IMR-90 (cell line): ENCODE measurements around the gene ANXA4. TPM values are rescaled to one million over a fixed set of nuclear protein-coding genes. Genes with fewer than 3 reads are reported as not detected.

Experiments
- ATAC-seq: fragments of 200-7000 bp; cut with Tn5 transposase; 2 replicates; pipeline ENCODE4 v1.9.1; 2020; ENCODE audit warnings: low read depth, mild to moderate bottlenecking, moderate library complexity
- BruUV-seq: library from RNA; stranded (reverse); fragments of 400-500 nt; replicated peaks from 2 replicates; lab custom pipeline; 2021; lab: Mats Ljungman, UMichigan
- CTCF ChIA-PET: fragments of 300-600 bp; formaldehyde crosslinking; extraction: SDS; loops from one replicate; lab custom pipeline; 2021; ENCODE audit warnings: antibody characterized with exemption; lab: Yijun Ruan, JAX
- POLR2A ChIA-PET: fragments of 300-600 bp; sonication (Branson Sonifier 250); formaldehyde crosslinking; loops from one replicate; lab custom pipeline; 2022; ENCODE audit warnings: antibody characterized with exemption; ENCODE audit not compliant: unreplicated experiment; lab: Charles Lee
- DNase-seq: peaks from one replicate; pipeline ENCODE4 v3.0.0; 2013
- H2AFZ ChIP-seq: replicated peaks from 2 replicates; pipeline ENCODE3; 2013; ENCODE audit warnings: low read length, mild to moderate bottlenecking; ENCODE audit not compliant: poor library complexity
- H2AK5ac ChIP-seq: 2 replicates; pipeline ENCODE4 v1.6.1; 2013; ENCODE audit warnings: low read depth, low read length, inconsistent platforms
- H2AK9ac ChIP-seq: replicated peaks from 2 replicates; pipeline ENCODE3; 2013; ENCODE audit warnings: mild to moderate bottlenecking, low read depth, low read length, moderate library complexity; ENCODE audit not compliant: poor library complexity
- H2BK120ac ChIP-seq: 2 replicates; pipeline ENCODE4 v1.6.1; 2013; ENCODE audit warnings: low read depth, low read length, inconsistent platforms
- H2BK15ac ChIP-seq: 3 replicates; pipeline ENCODE4 v1.6.1; 2013; ENCODE audit warnings: low read depth, low read length, inconsistent platforms
- H2BK20ac ChIP-seq: 2 replicates; pipeline ENCODE4 v1.6.1; 2013; ENCODE audit warnings: low read depth, mild to moderate bottlenecking, inconsistent platforms, low read length, moderate library complexity
- H2BK5ac ChIP-seq: 2 replicates; pipeline ENCODE4 v1.6.1; 2013; ENCODE audit warnings: mild to moderate bottlenecking, low read depth, low read length, inconsistent platforms; ENCODE audit not compliant: poor library complexity, severe bottlenecking
- H3K14ac ChIP-seq: replicated peaks from 2 replicates; pipeline ENCODE4 v1.6.1; 2013; ENCODE audit warnings: low read depth, low read length, inconsistent platforms
- H3K18ac ChIP-seq: 2 replicates; pipeline ENCODE4 v1.6.1; 2013; ENCODE audit warnings: low read depth, low read length, control low read depth
- H3K23ac ChIP-seq: 2 replicates; pipeline ENCODE4 v1.6.1; 2013; ENCODE audit warnings: low read depth, low read length, inconsistent platforms
- H3K27ac ChIP-seq: 2 replicates; pipeline ENCODE4 v1.5.1; 2013; ENCODE audit warnings: mild to moderate bottlenecking, control low read depth, low read length; ENCODE audit not compliant: insufficient read depth
- H3K27me3 ChIP-seq: 2 replicates; pipeline ENCODE4 v1.6.1; 2013; ENCODE audit warnings: low read length; ENCODE audit not compliant: control insufficient read depth, insufficient read depth
- H3K36me3 ChIP-seq: 2 replicates; pipeline ENCODE4 v1.6.1; 2013; ENCODE audit warnings: low read length, mixed read lengths; ENCODE audit not compliant: control insufficient read depth, insufficient read depth
- H3K4ac ChIP-seq: 2 replicates; pipeline ENCODE4 v1.6.1; 2013; ENCODE audit warnings: low read depth, low read length, inconsistent platforms
- H3K4me1 ChIP-seq: 2 replicates; pipeline ENCODE4 v1.6.1; 2013; ENCODE audit warnings: low read length, mixed read lengths; ENCODE audit not compliant: control insufficient read depth, insufficient read depth
- H3K4me2 ChIP-seq: 2 replicates; pipeline ENCODE4 v1.6.1; 2013; ENCODE audit warnings: low read depth, mild to moderate bottlenecking, control low read depth, low read length, moderate library complexity
- H3K4me3 ChIP-seq: 2 replicates; pipeline ENCODE4 v1.5.1; 2013; ENCODE audit warnings: low read depth, mild to moderate bottlenecking, control low read depth, low read length, moderate library complexity; ENCODE audit not compliant: insufficient read depth
- H3K56ac ChIP-seq: 2 replicates; pipeline ENCODE4 v1.6.1; 2013; ENCODE audit warnings: low read length, inconsistent platforms; ENCODE audit not compliant: insufficient read depth; ENCODE audit errors: extremely low read depth
- H3K79me1 ChIP-seq, 2 experiments: 2 replicates each; pipeline ENCODE4 v1.6.1; 2013; ENCODE audit warnings: low read length in 2 of 2, inconsistent platforms in 1 of 2, low read depth in 1 of 2
- H3K9ac ChIP-seq: 2 replicates; pipeline ENCODE4 v1.6.1; 2013; ENCODE audit warnings: low read depth, low read length, control low read depth
- H3K9me1 ChIP-seq: 2 replicates; pipeline ENCODE4 v1.6.1; 2013; ENCODE audit warnings: low read length, inconsistent platforms; ENCODE audit not compliant: insufficient read depth
- H3K9me3 ChIP-seq: 2 replicates; pipeline ENCODE4 v1.6.1; 2013; ENCODE audit warnings: low read length; ENCODE audit not compliant: control insufficient read depth, insufficient read depth
- H4K20me1 ChIP-seq: 2 replicates; pipeline ENCODE4 v1.6.1; 2013; ENCODE audit warnings: low read length, inconsistent platforms; ENCODE audit not compliant: insufficient read depth
- H4K5ac ChIP-seq: 2 replicates; pipeline ENCODE4 v1.6.1; 2013; ENCODE audit warnings: mild to moderate bottlenecking, low read depth, low read length, control low read depth
- H4K8ac ChIP-seq, 2 experiments: 2 replicates each; pipeline ENCODE4 v1.6.1; 2013; ENCODE audit warnings: low read depth in 2 of 2, low read length in 2 of 2, control low read depth in 1 of 2, inconsistent platforms in 1 of 2
- H4K91ac ChIP-seq: 2 replicates; pipeline ENCODE4 v1.6.1; 2013; ENCODE audit warnings: low read depth, low read length, inconsistent platforms; ENCODE audit not compliant: insufficient read depth
- BHLHE40 ChIP-seq: fragments of 150-350 bp; IDR thresholded peaks from 2 replicates; pipeline ENCODE4 v1.6.1; 2016; ENCODE audit warnings: mild to moderate bottlenecking, low read depth, low read length
- CEBPB ChIP-seq: IDR thresholded peaks from 2 replicates; pipeline ENCODE4 v1.6.1; 2012; ENCODE audit warnings: low read depth, low read length, improper control_type of control experiment
- CHD1 ChIP-seq: IDR thresholded peaks from 2 replicates; pipeline ENCODE4 v1.6.1; 2012; ENCODE audit warnings: low read depth, low read length, improper control_type of control experiment
- ELK1 ChIP-seq: fragments of 150-350 bp; IDR thresholded peaks from 2 replicates; pipeline ENCODE4 v1.6.1; 2016; ENCODE audit warnings: low read depth, mild to moderate bottlenecking, low read length, moderate library complexity, borderline replicate concordance
- FOS ChIP-seq: fragments of 150-350 bp; IDR thresholded peaks from 2 replicates; pipeline ENCODE4 v1.6.1; 2016; ENCODE audit warnings: low read depth, low read length
- NFE2L2 ChIP-seq: fragments of 150-350 bp; IDR thresholded peaks from 2 replicates; pipeline ENCODE4 v1.6.1; 2016; ENCODE audit warnings: low read depth, mild to moderate bottlenecking, low read length
- RAD21 ChIP-seq: IDR thresholded peaks from 2 replicates; pipeline ENCODE4 v1.6.1; 2012; ENCODE audit warnings: low read length, improper control_type of control experiment
- RCOR1 ChIP-seq: IDR thresholded peaks from 2 replicates; pipeline ENCODE4 v1.6.1; 2012; ENCODE audit warnings: mild to moderate bottlenecking, low read length, improper control_type of control experiment; ENCODE audit not compliant: insufficient replicate concordance
- RFX5 ChIP-seq: IDR thresholded peaks from 2 replicates; pipeline ENCODE4 v1.8.0; 2012; ENCODE audit warnings: low read depth, mild to moderate bottlenecking, low read length, moderate library complexity
- SMC3 ChIP-seq: fragments of 150-350 bp; IDR thresholded peaks from 2 replicates; pipeline ENCODE4 v1.6.1; 2016; ENCODE audit warnings: low read depth, mild to moderate bottlenecking, antibody characterized with exemption, low read length, moderate library complexity
- USF2 ChIP-seq: fragments of 150-350 bp; IDR thresholded peaks from 2 replicates; pipeline ENCODE4 v1.6.1; 2017; ENCODE audit warnings: mild to moderate bottlenecking, antibody characterized with exemption, low read length, low read depth
- WGBS, 2 experiments: methylation state at CpG; one replicate each; pipeline versions ENCODE4 v1.1.5 to v1.1.7; 2013; ENCODE audit warnings: missing lambda C conversion rate in 2 of 2; ENCODE audit not compliant: insufficient read length in 1 of 2; ENCODE audit errors: extremely low coverage in 2 of 2; 5-methylcytosine and 5-hydroxymethylcytosine counted together
- dilution Hi-C: fragments of 300-500 bp; cut with HindIII; formaldehyde crosslinking; loops from one replicate; pipeline ENCODE4 v1.14.3; 2018; ENCODE audit warnings: low sequenced_read_pairs; ENCODE audit not compliant: unreplicated experiment
- in situ Hi-C: fragments of 300-500 bp; cut with MboI; formaldehyde crosslinking; loops from 3 replicates; pipeline ENCODE4 v1.14.3; 2019; ENCODE audit warnings: low sequenced_read_pairs, inconsistent platforms, mixed read lengths
- intact Hi-C: fragments of 100-400 bp; cut with micrococcal nuclease; formaldehyde crosslinking; loops from 2 replicates; pipeline ENCODE4 v1.10.0; 2022
- polyA plus RNA-seq, 3 experiments: library from polyadenylated mRNA; depleted of rRNA; stranded (reverse); fragments of >200 nt; gene quantifications; 2 replicates each; pipeline ENCODE4 v1.2.3, GENCODE V29; 2012; ENCODE audit warnings: low replicate concordance in 1 of 3
- total RNA-seq: library from RNA; depleted of rRNA; stranded (reverse); fragments of >200 nt; gene quantifications from 2 replicates; pipeline ENCODE4 v1.2.3, GENCODE V29; 2012
- TF ChIP-seq, protein P1 (sequence below): conservative IDR thresholded peaks from 2 replicates; pipeline ENCODE4 v1.5.1; 2012; ENCODE audit warnings: mild to moderate bottlenecking, low read depth, low read length, improper control_type of control experiment

ANXA4 gene
- total and polyA plus RNA-seq, 2 of the 4 experiments (the other 2 are of a cell fraction), result 22.2 to 72.0 TPM

GRCh38 chr2:69785358-69785757 is 43.4 kb downstream of the ANXA4 start:
- TF ChIP-seq USF2, result no peak
- no peak for TF ChIP-seq SMC3
- no peak for TF ChIP-seq RAD21
- TF ChIP-seq RCOR1, result no peak
- no peak for TF ChIP-seq ELK1
- no peak for TF ChIP-seq CEBPB
- TF ChIP-seq RFX5, result no peak
- no peak for TF ChIP-seq CHD1
- no peak for TF ChIP-seq BHLHE40
- no peak for TF ChIP-seq NFE2L2
- TF ChIP-seq, protein P1, sequence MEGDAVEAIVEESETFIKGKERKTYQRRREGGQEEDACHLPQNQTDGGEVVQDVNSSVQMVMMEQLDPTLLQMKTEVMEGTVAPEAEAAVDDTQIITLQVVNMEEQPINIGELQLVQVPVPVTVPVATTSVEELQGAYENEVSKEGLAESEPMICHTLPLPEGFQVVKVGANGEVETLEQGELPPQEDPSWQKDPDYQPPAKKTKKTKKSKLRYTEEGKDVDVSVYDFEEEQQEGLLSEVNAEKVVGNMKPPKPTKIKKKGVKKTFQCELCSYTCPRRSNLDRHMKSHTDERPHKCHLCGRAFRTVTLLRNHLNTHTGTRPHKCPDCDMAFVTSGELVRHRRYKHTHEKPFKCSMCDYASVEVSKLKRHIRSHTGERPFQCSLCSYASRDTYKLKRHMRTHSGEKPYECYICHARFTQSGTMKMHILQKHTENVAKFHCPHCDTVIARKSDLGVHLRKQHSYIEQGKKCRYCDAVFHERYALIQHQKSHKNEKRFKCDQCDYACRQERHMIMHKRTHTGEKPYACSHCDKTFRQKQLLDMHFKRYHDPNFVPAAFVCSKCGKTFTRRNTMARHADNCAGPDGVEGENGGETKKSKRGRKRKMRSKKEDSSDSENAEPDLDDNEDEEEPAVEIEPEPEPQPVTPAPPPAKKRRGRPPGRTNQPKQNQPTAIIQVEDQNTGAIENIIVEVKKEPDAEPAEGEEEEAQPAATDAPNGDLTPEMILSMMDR, result no peak
- TF ChIP-seq FOS, result no peak
- Histone ChIP-seq H3K23ac (no peak overlapping the region), H4K91ac (no peak overlapping the region), H3K18ac (no peak overlapping the region), H3K9ac (no peak overlapping the region), H2BK5ac (no peak overlapping the region), H3K9me3 (no peaks in the 10 kb centered on the region), H2BK20ac (no peak overlapping the region), H2AFZ (no peak overlapping the region), H2AK9ac (no peak overlapping the region), H3K27me3 (no peaks in the 10 kb centered on the region), H3K27ac (no peak overlapping the region), H3K4ac (no peak overlapping the region), H4K5ac (no peak overlapping the region), H4K20me1 (no peaks in the 10 kb centered on the region), H2BK15ac (no peak overlapping the region), H3K4me1 (peaks cover 12% of the 10 kb centered on the region), H3K9me1 (peaks cover 9% of the 10 kb centered on the region), H4K8ac (no peak overlapping the region), H3K79me1 (peaks cover 0 to 11% of the 10 kb centered on the region in 2 experiments; a peak in 1 of 4 replicates), H2BK120ac (no peak overlapping the region), H3K4me3 (no peak overlapping the region), H3K14ac (no peak overlapping the region), H3K36me3 (peaks cover 3% of the 10 kb centered on the region), H2AK5ac (no peak overlapping the region), H3K56ac (no peak overlapping the region), H3K4me2 (no peak overlapping the region)
- ChIA-PET POLR2A (no interaction called here), CTCF (no interaction called here)
- WGBS, 2 experiments, result no CpG with 5 or more reads among the region's 2 CpGs
- ATAC-seq, result no peak
- dilution Hi-C loops (no loop called here), in situ Hi-C loops (no loop called here), intact Hi-C loops (no loop called here)
- no peak for DNase-seq
- no TSS peak for BruUV-seq
